ENCODE measurements around the gene KLHDC3. TPM values are rescaled to one million over a fixed set of nuclear protein-coding genes. Genes with fewer than 3 reads are reported as not detected.

KLHDC3 gene
- total RNA-seq, 2 donors from 2014 or later: 62.4 to 73.9 TPM

DNA sequence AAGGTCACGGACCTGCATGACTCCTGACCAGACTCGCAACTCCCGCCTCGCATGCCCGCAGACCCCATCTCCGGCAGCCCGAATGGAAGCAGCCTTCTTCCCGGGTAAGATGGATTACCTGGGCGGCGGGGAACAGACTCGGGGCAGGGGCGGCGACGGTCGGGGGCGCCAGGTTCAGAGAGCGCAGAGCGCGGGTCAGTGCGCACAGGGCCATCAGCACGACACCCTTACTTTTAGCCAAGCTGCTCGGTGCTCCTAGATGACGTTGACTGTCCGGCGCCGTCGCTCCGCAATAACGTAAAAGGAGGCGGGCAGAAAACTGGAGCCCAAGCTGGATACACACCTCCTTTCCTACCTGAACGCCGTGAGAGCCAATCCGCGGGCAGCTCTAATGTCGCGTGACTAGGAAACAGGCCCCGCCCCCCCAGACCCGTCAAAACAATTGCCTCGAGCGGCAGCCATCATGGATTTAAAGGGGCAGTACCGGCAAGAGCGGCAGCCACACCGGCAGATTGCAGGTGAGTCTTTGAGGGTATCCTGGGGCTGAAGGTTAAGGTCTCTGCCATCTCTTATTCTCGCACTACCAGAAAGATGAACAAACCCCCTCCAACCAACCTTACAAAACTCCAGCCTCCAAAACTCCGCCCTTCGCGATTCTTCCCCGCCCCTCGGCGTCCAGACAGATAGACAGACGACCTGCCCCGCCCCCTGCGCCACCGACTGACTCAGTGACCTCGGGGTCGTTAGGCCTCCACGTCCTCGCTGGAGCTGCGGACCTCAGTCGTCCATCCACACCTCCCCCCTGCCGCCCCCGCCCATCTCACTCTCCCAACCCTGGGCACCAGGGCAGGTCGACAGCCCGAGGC is 45.4 kb downstream of the KLHDC3 start, which contains the start of the genes KLC4 and MRPL2:
Gene KLC4 (plus strand): TSS at position 464 of the 866 bp plus-strand sequence. CDS start 1,705 bp downstream, outside the sequence.
Gene MRPL2 (minus strand): TSS at position 267 of the 866 bp plus-strand sequence. CDS start 53 bp downstream, at position 214.
- intact Hi-C loops (cut with DNase I): no loop called here
- Histone ChIP-seq H3K36me3 (no peaks in the 10 kb centered on the region), H3K9me3 (no peaks in the 10 kb centered on the region), H3K9ac (ENCODE audit: low read depth in 2 of 2, low read length in 2 of 2) (peak within 1 kb of the TSS; percentile 88 to 98), H3K4me3 (peak within 1 kb of the TSS; percentile 55), H3K27ac (peak within 1 kb of the TSS; percentile 94), H3K4me1 (peaks cover 11% of the 10 kb centered on the region), H3K27me3 (no peaks in the 10 kb centered on the region)
- peak; percentile 99 for DNase-seq
- TF ChIP-seq, protein P1, sequence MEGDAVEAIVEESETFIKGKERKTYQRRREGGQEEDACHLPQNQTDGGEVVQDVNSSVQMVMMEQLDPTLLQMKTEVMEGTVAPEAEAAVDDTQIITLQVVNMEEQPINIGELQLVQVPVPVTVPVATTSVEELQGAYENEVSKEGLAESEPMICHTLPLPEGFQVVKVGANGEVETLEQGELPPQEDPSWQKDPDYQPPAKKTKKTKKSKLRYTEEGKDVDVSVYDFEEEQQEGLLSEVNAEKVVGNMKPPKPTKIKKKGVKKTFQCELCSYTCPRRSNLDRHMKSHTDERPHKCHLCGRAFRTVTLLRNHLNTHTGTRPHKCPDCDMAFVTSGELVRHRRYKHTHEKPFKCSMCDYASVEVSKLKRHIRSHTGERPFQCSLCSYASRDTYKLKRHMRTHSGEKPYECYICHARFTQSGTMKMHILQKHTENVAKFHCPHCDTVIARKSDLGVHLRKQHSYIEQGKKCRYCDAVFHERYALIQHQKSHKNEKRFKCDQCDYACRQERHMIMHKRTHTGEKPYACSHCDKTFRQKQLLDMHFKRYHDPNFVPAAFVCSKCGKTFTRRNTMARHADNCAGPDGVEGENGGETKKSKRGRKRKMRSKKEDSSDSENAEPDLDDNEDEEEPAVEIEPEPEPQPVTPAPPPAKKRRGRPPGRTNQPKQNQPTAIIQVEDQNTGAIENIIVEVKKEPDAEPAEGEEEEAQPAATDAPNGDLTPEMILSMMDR (IDR thresholded peaks at IDR 0.05): no peak

DNA sequence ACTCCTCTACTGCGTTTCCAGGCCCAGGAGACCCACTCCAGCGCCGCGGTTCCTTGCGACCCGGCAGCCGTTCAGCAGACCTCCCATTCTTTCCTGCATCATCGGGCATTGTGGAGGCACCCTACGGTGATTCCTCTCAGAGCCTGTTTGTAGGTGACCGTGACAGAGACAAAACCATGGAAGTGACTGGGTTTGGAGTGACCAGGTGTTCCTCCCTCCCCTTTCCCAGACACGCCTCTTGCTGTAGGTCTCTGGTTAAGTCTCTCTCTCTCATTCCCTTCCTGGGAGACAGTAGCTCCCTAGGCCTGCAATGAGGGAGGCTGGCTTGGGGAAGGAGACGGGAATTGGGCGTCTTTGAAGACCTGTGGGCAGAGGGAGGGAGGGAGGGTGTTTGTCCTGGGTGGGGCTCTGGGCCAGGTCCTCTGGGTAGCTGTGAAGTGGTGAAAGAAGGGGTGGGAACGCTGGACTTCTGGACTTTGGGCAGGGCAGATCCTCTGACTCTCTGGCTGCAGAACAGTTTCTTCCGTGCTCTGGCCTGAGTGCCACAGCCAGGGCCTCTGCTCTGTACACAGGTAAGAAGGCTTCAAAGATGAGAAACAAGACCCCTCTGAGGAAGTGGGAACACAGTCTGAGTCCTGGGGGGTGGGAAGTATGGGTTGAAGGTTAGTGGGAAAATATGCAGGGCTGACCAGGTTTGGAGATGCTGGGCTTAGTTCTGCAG is 46.1 kb downstream of the KLHDC3 start:
- H3K27me3 ChIP-seq: no peaks in the 10 kb centered on the region
- no peaks in the 10 kb centered on the region for H3K9me3 ChIP-seq
- peak overlapping the region; percentile 94 for H3K27ac ChIP-seq
- H3K9ac ChIP-seq (ENCODE audit: low read depth in 2 of 2, low read length in 2 of 2): peak overlapping the region; percentile 72 to 98
- H3K4me1 ChIP-seq: peaks cover 11% of the 10 kb centered on the region
- peak overlapping the region; percentile 55 for H3K4me3 ChIP-seq
- DNase-seq: peak; percentile 90
- peaks cover 3% of the 10 kb centered on the region for H3K36me3 ChIP-seq
- TF ChIP-seq, protein P1 (IDR thresholded peaks at IDR 0.05): no peak
- intact Hi-C loops (cut with DNase I): no loop called here

DNA sequence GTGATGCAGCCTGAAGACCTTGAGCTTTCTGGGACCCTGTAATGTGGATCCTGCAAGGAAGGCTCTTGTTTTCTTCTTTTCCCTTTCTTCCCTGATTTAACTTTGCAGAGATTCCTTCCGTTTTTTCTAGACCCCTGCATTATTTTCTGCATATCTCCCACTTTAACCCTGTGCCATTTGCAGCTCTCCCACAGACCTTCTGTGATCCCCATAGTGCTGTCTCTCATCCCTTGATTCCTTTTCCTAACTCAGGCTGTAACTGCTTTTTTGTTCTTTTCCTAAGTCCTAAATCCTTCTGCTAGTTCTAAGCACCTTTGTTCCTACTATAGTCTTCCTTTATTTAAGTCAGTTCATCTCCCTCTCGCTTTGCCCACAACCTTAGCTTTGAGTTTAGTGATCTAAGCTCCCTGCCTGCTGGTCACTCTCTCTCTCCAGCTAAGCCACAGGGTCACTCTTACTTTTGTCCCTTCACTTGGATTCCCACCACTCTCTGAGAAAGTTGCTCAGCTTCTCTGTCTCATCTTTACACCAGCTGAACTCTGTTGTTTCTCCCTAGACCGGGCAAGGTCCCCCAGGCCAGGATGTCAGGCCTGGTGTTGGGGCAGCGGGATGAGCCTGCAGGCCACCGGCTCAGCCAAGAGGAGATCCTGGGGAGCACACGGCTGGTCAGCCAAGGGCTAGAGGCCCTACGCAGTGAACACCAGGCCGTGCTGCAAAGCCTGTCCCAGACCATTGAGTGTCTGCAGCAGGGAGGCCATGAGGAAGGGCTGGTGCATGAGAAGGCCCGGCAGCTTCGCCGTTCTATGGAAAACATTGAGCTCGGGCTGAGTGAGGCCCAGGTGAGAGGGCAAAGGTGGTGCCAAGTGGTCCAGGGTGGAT is 46.9 kb downstream of the KLHDC3 start:
- Histone ChIP-seq H3K4me1 (peaks cover 11% of the 10 kb centered on the region), H3K4me3 (peak overlapping the region; percentile 55), H3K9me3 (no peaks in the 10 kb centered on the region), H3K9ac (ENCODE audit: low read depth in 2 of 2, low read length in 2 of 2) (peak overlapping the region; percentile 28 to 98), H3K27me3 (no peaks in the 10 kb centered on the region), H3K36me3 (peaks cover 3% of the 10 kb centered on the region), H3K27ac (peak overlapping the region; percentile 94)
- TF ChIP-seq, protein P1 (IDR thresholded peaks at IDR 0.05): no peak
- intact Hi-C loops (cut with DNase I): no loop called here
- peak; percentile 28 for DNase-seq

DNA sequence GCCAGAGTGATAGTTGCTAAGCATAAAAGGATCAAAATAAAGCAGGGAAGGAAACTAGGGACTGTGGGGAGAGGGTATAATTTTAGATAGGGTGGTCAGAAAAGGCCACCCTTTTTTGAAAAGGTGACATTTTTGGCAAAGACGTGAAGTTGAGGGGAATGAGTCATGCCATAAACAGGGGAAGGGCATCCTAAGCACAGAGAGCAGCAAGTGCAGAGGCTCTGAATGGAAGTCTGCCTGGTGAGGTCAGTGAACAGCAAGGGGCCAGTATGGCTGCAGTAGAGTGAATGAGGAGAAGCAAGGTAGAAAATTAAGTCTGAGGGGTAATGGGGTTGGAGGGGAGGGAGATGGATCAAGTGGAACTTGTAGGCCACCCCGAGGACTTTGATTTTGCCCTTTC is 47.8 kb downstream of the KLHDC3 start:
- Histone ChIP-seq H3K4me3 (peak overlapping the region; percentile 55), H3K27me3 (no peaks in the 10 kb centered on the region), H3K27ac (no peak overlapping the region), H3K4me1 (peaks cover 11% of the 10 kb centered on the region), H3K36me3 (peaks cover 3% of the 10 kb centered on the region), H3K9ac (ENCODE audit: low read depth in 2 of 2, low read length in 2 of 2) (peak overlapping the region in 1 of 2 donors; percentile 98), H3K9me3 (no peaks in the 10 kb centered on the region)
- intact Hi-C loops (cut with DNase I): no loop called here
- no peak for DNase-seq
- TF ChIP-seq, protein P1 (IDR thresholded peaks at IDR 0.05): no peak

DNA sequence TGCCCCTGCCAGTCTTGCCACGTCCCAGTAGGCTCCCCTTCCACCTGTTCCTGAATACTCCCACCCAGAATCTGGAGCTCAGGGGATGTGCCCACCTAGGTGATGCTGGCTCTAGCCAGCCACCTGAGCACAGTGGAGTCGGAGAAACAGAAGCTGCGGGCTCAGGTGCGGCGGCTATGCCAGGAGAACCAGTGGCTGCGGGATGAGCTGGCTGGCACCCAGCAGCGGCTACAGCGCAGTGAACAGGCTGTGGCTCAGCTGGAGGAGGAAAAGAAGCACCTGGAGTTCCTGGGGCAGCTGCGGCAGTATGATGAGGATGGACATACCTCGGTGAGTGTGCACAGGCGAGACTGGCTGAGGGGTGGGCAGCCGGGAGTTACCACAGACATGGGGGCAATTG is 48.8 kb downstream of the KLHDC3 start:
- no peaks in the 10 kb centered on the region for H3K27me3 ChIP-seq
- TF ChIP-seq, protein P1 (IDR thresholded peaks at IDR 0.05): no peak
- no peaks in the 10 kb centered on the region for H3K9me3 ChIP-seq
- peaks cover 11% of the 10 kb centered on the region for H3K4me1 ChIP-seq
- H3K9ac ChIP-seq (ENCODE audit: low read depth in 2 of 2, low read length in 2 of 2): no peak overlapping the region
- H3K36me3 ChIP-seq: peaks cover 3% of the 10 kb centered on the region
- intact Hi-C loops (cut with DNase I): no loop called here
- H3K4me3 ChIP-seq: no peak overlapping the region
- no peak overlapping the region for H3K27ac ChIP-seq
- DNase-seq: no peak

Measured in colonic mucosa (tissue), 4 donors.